GM12874 (cell line): ENCODE data around the gene BICDL1.

Experiments used
- TF ChIP-seq, protein P1 (sequence below): IDR thresholded peaks from 2 replicates; pipeline ENCODE4 v1.5.1; 2011; ENCODE audit warnings: low read depth, mild to moderate bottlenecking, control low read depth, low read length, moderate library complexity; ENCODE audit not compliant: insufficient read depth

Gene BICDL1

DNA sequence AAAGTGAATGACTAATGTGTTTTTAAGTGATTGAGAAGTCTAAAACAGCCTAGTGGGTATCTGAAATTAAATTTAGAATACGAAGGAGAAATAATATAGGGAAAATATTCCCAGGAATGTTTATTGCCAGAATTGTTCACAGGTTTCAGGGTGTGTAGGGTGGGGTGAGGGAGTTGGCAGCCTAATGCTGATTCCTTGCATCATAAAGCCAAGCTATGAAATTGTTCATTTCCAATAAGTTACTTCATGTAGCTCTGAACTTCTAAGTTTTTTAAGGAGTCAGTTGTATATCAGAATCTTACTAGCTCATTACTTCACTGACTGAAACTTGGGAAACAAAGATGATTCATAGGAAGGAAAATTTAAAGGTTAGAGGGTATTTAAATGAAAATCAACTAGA, 71.2 kb downstream of the BICDL1 start:
- TF ChIP-seq, protein P1, sequence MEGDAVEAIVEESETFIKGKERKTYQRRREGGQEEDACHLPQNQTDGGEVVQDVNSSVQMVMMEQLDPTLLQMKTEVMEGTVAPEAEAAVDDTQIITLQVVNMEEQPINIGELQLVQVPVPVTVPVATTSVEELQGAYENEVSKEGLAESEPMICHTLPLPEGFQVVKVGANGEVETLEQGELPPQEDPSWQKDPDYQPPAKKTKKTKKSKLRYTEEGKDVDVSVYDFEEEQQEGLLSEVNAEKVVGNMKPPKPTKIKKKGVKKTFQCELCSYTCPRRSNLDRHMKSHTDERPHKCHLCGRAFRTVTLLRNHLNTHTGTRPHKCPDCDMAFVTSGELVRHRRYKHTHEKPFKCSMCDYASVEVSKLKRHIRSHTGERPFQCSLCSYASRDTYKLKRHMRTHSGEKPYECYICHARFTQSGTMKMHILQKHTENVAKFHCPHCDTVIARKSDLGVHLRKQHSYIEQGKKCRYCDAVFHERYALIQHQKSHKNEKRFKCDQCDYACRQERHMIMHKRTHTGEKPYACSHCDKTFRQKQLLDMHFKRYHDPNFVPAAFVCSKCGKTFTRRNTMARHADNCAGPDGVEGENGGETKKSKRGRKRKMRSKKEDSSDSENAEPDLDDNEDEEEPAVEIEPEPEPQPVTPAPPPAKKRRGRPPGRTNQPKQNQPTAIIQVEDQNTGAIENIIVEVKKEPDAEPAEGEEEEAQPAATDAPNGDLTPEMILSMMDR, result no peak

DNA sequence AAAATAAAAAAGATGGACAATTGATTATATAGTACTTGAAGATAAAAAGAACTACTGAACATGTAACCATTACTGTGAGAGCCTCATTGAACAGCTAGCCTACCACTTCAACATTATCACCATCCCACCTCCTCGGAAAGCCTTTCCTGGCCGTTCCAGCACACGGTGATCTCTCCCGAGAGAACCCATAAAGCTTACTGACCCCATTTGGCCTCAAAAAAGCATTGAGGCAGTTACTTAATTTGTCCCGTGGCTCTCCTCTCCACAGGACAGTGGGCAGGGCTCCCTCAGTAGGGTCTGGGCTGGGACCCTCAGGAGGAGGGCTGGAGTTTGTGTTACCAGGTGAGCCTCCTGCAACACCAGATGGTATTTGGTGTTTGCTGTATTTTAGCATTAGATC, 71.7 kb downstream of the BICDL1 start:
- TF ChIP-seq, protein P1, result no peak

DNA sequence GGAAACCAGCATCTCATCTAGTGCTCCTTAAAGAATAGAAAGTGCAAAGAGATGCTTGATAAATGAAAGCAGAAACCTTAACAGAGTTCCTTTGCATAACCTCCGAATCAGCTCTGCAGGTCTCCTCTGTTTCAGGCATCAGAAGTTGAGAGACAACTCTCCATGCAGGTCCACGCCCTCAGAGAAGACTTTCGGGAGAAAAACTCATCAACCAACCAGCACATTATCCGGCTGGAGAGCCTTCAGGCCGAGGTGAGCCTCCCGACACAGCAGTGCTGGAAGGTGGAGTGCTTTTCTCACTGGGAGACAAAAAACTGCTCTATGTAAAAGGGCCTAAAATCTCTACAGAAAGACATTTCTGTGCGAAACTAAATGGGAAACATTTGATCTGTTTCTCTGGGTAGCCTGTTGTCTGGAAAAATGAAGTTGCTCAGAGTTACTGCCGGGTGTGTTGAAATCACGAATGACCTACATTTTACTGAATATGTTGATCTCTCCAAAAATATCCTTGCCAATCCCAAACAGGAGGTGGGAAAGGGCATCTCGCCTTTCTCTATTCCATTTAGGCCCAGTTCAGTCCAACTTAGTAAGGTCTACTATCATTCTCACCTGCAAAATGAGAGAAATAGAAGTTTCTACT, 72.7 kb downstream of the BICDL1 start:
- TF ChIP-seq, protein P1, result no peak

DNA sequence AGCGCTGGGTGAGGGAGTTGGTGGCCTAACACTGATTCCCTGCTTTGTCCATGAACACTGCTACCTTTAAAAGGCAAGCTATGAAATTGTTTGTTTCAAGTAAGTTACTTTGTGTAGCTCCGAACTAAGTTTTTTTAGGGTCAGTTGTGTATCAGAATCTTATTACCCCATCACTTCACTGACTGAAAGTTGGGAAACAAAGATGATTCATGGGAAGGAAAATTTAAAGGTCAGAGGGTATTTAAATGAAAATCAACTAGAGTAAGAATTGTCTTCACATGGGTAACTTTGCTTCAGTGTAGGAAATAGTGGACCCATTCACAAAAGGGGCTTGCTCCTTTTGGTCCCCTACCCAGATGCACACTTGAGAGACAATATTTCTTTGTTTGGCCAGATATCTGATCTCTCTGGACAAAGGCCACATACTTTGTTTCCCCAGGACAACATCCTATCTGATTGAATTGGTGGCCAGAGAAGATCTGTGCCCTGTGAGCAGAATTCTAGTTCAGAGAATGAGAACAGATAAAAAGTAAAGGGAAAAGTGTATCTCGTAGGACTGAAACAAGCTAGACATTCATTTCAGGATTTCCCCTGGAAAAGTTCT, 74.0 kb downstream of the BICDL1 start:
- TF ChIP-seq, protein P1, result no peak

DNA sequence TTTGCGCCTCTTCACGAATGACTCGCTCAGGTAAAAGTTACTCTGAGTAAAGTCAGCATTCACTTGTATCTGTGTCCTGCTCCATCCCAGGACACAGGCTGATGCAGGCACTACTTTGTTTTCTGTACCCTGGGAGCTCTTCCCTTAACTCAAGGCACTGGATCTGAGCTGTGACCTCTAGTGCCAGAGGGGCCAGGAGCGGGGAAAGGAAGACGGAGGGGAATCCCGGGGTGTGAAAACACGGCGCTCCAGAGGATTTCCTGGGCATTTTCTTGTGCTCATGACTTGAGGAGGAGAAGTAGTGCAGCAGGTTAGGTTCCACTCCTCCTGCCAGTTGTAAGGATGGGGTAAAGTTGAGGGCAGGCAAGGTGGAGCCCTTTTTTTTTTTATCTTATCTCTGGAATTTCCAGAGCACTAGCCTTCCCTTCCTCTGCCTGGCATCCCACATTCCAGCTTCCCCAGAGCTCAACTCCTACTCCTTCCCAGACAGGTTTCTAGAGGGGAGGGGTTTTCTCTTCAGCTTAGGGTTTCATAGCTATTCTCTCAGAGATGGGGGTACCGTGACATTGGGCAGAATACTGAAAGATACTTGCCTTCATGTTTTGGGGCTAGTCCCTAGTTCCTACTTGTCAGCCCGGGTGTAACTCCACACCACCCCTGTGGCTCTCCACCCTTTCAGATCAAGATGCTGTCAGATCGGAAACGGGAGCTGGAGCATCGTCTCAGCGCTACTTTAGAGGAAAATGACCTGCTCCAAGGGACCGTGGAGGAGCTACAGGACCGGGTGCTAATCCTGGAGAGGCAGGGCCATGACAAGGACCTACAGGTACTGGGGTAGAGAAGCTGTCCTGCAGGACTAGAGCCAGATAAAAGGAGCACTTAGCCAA, 75.3 kb downstream of the BICDL1 start:
- TF ChIP-seq, protein P1, result no peak

DNA sequence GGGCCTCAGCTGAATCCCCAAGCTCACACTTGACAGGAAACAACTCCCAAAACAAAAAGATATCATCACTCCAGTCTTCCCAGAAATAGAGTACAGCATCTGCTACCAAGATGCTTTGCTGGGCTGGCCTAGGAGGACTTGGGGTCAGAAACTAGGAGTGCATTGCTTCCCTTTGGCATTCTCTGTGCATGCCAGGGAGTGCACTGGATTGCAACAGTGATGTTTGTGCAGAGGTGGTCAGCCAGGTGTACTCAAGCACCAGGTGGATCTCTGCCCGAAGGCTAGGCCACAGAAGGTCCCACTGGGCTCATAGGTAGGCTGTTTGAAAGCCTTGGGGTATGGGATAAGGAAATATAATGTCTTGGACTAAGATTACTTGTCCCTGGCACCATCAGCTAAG, 76.4 kb downstream of the BICDL1 start:
- TF ChIP-seq, protein P1, result no peak

DNA sequence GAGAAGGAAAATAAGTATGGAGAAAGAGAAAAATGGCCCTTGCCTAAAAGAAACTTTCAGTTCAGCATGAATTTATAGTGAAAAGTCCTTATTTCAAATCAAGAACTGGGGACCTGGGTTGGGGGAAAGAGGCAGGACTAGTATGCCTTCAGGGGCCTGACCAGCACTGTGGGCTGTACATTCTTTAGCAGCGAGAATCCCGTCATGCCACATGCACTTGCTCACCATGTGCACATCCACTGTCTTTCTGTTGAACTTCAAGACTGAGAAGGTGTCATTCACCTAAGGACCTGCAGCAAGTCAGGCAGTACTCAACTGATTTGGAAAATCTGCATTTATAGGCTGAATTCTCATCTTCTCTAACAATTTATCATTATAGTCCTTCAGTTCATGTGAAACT, 77.3 kb downstream of the BICDL1 start:
- TF ChIP-seq, protein P1, result no peak
